Activated CD8-positive, alpha-beta memory T cell treated with anti-CD3 and anti-CD28 coated beads for 24 hours (primary cell): ENCODE data around the gene UGCG.
"Not testable (repeated sequence)": the region's sequence is repeated elsewhere in the genome, so short reads cannot be mapped to it uniquely, and the experiment has no call there.

Experiments
- DNase-seq: peaks from one replicate; pipeline ENCODE4 v3.0.0-alpha.2; 2020

Gene UGCG

DNA sequence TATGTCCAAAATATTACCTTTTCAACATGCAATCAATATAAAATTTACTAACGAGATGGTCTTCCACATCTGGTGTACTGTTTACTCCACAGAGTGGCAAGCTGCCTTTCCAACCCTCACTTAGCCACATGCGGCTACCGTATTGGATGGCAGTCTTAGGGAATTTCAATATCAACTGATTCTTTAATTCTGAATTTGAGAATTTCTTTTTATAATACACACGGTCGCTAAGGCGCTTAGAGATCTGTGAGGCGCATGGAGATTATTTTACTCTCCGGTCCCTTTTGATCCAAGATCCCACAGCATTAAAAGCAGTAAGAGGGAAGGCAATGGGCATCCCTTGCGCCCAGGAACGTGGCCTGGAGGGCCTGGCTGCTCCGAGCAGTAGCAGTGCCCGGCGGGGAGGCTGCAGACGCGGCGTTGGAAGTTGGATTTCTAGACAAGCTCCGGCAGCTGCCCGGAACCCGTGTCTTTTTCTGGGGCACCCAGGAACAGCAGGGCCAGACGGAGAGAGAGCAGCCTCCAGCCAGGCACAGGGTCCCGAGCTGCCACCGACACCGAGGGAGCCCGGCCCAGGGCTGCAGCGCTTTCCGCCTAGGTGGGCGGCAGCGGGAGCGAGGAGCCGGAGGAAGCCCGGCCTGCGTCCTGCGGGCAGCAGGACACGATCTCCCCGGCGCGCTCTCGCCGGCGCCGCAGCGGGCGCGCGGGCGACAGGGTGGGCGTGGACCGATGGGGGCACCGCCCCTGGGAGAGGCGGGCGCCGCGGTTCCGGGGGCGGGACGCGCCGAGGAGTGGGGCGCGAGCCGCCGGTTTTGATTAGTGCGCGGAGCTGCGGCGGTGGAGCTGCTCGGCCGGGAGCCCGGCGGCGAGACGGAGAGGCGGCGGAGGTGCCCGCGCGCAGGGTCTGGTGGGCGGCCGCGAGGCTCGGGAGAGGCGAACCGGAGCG lies at the start of gene UGCG:
Gene UGCG, plus strand, starts transcription at position 819 of the 946 bp plus-strand sequence. CDS start 402 bp downstream, outside the sequence.
- DNase-seq: peak; percentile 94

DNA sequence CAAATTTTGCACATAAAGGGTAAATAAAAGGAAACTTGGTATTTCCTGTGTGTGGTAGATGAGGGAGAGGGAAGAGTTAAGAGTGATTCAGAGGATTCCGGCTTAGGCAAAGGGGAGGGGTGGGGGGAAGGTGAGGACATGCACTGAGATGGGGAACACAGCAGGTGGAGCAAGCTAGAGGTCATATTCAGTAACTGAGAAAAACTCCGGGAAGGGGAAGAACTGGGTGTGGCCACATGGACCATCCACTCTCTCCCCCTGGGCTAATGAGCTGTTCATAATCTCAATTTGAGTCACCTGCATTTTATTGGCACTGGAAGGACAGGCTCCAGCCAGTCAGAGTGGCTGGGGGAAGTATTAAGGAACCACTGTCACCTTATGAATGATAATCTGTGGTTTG lies 45.1 kb upstream of the UGCG start:
- no peak for DNase-seq

DNA sequence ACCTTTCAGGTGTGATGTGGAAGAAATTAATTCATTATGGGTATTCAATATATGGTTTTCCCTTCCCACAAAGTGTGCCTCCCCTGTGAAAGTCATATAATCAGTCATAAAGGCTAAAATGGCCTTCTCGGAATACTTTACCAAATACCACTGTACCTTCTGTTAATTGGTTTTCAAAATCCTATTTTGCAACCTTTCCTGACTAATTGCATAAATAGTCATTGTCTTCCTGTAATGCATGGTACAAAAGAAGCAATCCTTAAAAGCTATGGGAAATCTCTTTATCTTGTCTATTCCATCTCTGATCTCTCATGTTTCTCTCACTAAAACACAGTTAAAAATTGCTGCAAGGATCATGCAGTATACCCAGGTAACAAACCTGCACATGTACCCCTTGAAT lies 44.3 kb upstream of the UGCG start:
- no peak for DNase-seq

DNA sequence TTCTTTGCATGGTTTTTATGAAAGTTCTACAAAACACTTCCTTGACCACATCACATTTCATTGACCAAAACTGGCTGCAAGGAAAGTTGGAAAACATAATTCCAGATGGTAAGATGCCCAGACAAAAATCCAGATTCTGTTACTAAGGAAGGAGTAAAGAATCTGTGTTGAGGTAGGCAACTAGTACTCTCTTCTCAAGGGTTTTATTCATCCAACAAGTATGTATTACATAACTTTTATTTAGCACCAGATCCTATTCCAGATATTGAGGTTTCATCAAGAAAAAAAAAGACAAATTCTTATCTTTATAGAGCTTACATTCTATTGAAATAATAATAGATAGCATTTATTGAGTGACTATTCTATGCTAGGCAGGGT lies 43.2 kb upstream of the UGCG start:
- no peak for DNase-seq

DNA sequence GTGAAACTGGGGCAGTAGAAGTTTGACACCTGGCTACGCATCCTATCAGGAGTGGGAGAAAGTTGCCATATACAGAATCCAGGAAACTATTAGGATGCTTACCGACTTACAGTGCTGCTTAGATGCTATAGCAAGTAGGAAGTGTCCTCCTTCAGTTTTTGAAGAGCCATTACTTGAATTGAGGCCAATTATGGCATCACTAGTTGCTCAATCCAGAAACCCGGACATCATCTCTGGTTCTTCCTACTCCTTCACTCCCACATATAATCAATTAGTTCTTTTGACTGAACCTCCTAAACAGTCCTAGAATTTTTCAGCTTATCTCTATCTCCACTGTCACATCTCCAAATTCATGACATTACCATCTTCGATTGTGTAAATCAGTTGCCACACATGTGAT lies 41.8 kb upstream of the UGCG start:
- DNase-seq: no peak

DNA sequence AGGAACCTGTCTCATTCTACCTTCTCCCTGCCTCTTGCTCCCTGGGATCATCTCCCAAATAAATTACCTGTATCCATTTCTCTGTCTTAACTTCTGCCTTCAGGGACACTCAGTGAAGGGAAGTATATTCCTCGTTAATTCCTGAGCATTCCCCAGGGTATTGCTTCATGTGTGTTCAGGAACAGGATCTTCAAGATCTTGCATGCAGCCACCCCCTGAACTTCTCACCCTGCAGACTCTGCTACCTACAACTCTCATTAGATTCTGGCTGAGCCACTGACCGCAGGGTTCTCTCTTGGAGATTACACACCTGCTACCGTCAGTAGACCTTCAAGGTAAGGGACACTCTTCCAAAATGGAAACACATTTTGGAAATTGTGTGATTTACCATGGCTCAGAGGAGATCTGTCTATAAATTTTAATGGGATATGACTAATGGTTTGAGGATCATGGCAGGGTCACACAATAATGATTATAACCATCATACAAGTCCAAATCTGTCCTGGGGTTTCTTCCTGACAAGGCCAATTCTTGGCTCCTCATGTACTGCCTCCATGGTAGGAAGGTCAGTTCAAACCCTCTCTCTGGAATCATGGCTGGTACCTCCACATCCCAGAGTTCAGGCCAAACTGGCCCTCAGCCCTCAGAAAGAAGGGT lies 38.9 kb upstream of the UGCG start:
- no peak for DNase-seq

DNA sequence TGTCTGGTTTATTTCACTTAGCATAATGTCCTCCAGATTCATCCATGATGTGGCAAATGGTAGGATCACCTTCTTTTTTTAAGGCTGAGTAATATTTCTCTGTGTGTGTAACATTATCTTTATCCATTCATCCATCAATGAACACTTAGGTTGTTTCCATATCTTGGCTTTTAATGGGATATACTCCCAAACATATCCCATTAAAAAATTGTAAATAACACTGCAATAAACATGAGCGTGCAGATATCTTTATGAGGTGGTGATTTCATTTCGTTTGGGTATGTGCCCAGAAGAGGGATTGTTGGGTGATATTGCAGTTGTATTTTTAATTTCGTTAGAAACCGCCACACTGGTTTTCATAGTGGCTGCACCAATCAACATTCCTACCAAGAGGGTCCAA lies 36.2 kb upstream of the UGCG start:
- no peak for DNase-seq

DNA sequence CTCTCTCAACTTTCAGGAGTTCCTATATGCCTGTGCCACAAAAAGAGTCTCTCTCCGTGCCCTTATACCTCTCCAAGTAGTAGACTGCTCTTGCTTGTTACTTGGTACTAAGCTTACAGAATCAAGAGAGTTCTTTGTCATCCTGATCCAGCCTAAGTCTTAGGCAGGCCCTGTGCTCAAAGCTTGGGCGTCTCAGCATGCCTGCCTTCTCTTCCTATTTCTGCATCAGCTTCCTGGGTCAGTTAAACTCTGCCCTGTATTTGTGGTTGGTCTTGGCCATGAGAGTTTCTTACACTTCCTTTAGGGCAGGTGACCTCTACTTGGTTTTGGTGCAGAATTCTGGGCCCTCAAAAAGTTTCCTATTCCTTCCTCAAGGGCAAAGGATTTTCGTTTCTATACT lies 33.0 kb upstream of the UGCG start:
- DNase-seq: no peak

DNA sequence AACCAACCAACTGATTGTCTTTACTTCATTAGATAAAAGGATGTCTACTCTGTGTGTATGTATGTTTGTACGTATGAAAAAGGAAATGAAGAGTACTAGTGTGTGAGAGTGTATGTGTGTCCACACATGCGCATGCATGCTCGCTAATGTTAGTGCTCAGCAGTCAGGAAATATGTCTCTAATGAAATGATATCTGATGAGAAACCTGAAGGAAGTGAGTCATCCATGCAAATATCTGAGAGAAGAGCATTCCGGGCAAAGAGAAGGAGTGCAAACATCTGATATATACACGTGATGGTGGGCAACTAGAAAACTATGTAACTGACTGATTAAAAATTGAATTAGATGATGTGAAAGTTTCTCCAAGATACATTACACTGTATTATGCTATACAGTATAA lies 29.6 kb upstream of the UGCG start:
- DNase-seq: no peak

DNA sequence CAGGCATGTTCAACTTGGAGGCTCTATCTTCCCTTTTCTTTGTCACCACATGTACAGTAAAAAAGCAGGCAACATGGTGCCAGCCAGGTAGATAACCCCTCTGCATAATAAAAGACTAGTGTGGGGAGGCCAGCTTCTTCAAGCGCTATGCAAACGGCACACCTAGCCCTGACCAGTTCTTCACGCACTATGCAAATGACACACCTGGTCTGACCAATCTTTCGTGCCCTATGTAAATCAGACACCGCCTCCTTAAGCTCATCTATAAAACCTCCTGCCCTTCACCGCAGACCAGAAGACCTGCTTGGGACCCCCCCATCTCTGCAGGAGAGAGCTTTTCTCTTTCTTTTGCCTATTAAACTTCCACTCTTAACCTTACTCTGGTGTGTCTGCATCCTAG lies 28.1 kb upstream of the UGCG start:
- no peak for DNase-seq

DNA sequence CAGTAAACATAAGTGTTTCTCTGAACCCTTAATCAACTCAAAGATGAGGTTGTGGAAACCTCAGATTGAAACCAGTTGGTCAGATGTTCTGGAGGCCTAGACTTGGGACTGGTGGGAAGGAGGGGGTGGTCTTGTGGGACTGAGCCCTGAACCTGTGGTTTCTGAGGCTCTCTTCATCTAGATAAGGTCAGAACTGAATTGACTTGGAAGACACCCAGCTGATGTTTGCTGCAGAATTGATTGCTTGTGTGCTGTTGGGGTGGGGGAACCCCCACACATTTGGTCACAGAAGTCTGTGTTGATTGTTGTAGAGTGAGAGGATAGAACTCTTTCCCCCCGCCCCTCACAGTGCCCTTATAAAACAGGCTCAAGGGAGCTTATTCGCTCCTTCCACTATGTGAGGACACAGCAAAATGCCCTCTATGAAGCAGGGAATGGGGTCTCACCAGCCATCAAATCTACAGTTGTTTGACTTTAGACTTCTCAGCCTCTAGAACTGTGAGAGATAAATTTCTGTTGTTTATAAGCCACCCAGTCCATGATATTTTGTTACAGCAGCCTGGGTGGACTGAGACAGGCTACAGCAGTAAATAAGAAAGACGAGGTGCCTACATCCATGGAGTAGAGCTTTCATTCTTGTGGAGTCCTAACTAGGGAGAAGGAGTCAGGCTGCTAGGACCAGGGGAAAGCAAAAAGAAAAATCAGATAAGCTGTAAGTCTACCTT lies 25.7 kb upstream of the UGCG start:
- no peak for DNase-seq

DNA sequence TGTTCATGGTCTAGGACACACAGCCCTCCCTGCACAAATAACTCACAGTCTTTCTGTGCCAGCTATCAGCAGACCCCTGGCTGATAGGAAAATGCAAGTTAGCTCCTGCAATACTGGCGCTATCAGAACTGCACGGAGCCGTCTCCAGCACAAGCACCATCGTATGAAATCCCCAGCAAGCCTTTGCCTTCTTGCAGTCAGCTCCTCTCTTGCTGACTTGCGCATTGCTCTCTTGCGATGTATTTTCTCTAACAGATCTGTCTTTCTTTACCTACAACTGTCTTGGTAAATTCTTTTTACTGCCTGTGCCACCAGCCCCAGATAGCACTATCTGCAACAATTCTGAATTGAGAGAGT lies 25.1 kb upstream of the UGCG start:
- no peak for DNase-seq

DNA sequence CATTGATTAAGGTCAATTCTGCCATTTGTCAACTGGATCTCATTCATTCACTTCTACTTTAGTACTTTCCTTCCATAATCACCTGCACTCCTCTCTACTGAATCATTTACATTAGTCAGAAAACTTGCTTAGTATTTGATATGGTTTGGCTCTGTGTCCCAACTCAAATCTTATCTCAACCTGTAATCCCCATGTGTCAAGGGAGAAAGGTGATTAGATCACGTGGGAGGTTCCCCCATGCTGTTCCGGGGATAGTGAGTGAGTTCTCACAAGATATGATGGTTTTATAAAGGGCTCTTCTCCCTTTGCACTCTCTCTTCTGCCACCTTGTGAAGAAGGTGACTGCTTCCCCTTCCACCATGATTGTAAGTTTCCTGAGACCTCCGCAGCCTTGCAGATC lies 23.7 kb upstream of the UGCG start:
- no peak for DNase-seq

DNA sequence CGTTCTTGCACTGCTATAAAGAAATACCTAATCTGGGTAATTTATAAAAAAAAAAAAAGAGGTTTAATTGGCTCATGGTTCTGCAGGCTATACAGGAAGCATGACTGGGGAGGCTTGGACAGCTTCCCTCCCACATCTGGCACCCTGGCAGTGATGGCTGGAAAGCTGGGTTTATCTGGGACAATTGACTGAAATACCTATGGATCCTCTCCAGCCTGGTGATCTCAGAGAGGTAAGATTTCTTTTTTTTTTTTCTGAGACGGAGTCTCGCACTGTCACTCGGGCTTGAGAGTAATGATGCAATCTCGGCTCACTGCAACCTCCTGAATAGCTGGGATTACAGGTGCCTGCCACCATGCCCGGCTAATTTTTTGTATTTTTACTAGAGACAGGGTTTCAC lies 22.7 kb upstream of the UGCG start:
- no peak for DNase-seq

DNA sequence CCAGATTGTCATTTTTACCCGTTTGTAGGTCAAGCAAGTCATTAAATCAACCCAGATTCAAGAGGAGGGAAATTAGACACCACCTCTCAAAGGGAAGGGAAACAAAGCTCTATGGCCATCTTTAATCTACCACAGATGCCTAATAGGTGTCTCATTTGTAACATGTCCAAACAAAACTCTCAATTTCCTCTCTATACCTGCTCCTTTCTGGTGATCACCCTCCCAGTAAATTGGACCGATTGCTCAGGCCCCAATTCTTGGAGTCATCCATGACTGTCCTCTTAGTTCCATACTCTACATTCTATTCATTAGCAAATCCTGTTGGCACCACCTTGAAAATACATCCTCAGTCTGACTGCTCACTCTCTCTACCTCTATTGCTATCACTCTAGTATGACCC lies 22.1 kb upstream of the UGCG start:
- DNase-seq: no peak

DNA sequence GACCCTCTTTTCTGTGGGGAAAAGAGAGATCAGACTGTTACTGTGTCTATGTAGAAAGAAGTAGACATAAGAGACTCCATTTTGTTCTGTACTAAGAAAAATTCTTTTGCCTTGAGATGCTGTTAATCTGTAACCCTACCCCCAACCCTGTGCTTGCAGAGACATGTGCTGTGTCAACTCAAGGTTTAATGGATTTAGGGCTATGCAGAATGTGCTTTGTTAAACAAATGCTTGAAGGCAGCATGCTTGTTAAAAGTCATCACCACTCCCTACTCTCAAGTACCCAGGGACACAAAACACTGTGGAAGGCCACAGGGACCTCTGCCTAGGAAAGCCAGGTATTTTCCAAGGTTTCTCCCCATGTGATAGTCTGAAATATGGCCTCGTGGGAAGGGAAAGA lies 21.3 kb upstream of the UGCG start:
- not testable (repeated sequence) for DNase-seq

DNA sequence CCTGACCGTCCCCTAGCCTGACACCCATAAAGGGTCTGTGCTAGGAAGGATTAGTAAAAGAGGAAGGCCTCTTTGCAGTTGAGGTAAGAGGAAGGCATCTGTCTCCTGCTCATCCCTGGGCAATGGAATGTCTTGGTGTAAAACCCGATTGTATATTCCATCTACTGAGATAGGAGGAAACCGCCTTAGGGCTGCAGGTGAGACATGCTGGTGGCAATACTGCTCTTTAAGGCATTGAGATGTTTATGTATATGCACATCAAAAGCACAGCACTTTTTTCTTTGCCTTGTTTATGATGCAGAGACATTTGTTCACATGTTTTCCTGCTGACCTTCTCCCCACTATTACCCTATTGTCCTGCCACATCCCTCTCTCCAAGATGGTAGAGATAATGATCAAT lies 20.9 kb upstream of the UGCG start:
- DNase-seq: not testable (repeated sequence)

DNA sequence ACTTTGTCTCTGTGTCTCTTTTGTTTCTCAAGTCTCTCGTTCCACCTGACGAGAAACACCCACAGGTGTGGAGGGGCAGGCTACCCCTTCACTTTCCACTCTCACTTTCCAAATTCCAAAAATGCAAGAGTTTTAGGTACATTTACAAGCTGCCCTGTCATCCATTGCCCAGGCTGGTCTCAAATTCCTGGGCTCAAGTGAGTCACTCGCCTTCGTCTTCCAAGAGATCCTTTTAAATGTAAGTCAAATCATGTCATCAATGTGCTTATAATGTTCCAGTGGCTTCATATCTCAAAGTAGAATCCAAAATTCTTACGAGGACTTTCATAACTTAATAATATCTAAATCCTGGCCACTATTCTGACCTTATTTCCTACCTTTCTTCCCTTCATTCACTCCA lies 20.4 kb upstream of the UGCG start:
- no peak for DNase-seq

DNA sequence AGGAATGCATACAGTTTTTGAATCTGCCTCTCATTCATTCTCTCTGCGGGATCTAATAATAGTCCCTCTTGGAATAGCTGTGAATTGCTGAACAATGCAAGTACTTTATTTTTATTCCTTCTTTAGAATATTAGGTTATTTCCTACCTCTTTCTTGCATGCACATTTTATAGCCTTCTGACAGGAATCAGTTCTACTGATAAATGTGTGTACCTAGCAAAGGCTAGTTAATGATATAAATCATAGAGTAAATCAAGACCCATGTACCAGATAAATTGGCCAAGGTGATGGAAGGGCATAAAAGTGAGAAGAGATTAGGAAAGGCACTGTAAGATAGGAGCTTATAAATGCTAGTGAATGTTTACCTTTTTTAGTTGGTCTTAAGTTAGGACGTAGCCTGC lies 19.2 kb upstream of the UGCG start:
- DNase-seq: no peak

DNA sequence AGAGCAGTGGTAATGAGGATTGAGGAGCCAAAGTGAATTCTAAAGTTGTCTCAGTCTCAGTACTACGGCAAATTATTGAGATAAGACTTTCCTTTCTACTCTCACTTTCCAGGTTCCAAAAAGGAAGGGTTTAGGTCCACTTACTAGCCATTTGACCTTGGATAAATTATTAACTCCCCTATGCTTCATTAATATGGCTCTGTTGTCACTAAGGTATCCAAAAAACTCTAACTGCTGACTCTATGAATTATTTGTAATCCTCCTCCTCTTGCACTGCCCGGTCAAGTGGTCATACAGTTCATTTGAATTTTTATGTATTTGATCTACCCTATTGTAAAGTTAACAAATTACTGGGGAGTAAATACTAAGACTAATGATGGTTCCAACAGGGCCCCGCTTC lies 17.7 kb upstream of the UGCG start:
- no peak for DNase-seq

DNA sequence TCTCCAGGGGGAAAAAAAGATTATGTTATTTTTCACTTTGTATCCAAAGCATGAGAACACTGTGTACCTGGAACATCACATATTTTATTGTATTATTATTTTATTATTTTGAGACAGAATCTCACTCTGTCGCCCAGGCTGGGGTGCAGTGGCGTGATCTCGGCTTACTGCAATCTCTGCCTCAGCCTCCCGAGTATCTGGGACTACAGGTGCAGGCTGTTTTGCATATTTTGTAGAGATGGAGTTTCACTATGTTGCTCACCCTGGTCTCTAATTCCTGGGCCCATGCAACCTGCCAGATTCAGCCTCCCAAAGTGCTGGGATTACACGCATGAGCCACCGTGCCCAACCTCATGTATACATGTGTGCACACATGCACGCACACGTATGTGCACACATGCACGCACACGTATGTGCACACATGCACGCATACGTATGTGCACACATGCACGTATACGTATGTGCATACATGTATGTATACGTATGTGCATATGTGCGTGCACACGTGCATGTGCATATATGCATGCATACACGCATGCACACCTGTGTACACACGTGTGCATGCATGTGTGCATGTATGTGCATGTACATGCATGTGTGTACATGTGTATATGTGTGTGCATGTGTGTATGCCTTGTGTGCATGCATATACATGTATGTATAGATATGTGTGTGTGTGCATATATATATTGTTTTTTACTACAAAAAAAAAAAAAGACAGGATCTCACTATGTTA lies 9.5 kb upstream of the UGCG start:
- DNase-seq: no peak

DNA sequence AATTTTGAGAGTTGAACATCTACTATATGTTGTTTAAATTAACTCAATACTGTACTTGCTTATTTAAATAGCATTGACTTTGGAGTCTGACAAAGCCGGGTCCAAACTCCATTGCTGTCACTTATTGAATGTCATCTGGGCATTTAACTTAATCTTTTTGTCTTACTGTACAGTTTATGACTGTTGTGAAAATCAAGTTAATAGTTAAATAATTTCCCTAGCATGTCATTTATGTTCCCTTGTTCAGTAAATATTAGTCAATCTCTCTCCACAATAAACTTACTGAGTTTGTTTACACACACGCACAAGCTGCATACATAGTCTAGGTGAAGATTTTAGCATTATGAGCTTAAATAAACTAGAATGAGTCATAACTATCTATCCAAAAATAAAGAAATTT lies 6.3 kb upstream of the UGCG start:
- no peak for DNase-seq

DNA sequence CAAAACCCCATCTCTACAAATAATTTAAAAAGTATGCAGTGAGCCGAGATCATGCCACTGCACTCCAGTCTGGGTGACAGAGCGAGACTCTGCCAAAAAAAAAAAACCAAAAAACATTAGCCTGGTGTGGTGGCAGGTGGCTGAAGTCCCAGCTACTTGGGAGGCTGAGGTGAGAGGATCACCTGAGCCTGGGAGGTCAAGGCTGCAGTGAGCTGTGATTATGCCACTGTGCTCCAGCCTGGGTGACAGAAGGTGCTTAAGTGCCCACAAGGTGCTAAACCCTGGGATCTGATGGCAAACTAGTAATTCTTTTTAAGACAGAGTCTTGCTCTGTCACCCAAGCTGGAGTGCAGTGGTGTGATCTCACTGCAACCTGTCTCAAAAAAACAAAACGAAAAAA lies 5.7 kb upstream of the UGCG start:
- not testable (repeated sequence) for DNase-seq
